IPS DF 4.7 (cell line): Measurements from ENCODE around the gene C14orf39.

ENCODE experiments used
- DNase-seq: peaks from one replicate; pipeline ENCODE4 v3.0.0-alpha.2; 2013; ENCODE audit warnings: low spot score; ENCODE audit errors: extremely low read depth

C14orf39 gene, protein sequence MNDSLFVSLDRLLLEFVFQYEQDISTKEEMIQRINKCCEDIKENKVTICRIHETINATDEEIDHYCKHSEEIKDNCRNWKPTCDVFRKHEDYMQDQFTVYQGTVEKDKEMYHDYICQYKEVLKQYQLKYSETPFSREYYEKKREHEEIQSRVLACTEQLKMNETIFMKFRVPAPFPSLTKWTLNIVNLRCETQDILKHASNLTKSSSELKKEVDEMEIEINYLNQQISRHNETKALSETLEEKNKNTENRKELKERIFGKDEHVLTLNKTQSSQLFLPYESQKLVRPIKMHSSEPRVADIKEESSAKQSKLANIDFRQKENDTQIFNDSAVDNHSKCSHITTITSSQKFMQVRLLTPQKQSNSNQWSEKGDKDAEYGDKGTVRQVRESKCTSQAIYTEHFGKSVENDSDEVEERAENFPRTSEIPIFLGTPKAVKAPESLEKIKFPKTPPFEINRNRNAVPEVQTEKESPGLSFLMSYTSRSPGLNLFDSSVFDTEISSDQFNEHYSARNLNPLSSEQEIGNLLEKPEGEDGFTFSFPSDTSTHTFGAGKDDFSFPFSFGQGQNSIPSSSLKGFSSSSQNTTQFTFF

DNA sequence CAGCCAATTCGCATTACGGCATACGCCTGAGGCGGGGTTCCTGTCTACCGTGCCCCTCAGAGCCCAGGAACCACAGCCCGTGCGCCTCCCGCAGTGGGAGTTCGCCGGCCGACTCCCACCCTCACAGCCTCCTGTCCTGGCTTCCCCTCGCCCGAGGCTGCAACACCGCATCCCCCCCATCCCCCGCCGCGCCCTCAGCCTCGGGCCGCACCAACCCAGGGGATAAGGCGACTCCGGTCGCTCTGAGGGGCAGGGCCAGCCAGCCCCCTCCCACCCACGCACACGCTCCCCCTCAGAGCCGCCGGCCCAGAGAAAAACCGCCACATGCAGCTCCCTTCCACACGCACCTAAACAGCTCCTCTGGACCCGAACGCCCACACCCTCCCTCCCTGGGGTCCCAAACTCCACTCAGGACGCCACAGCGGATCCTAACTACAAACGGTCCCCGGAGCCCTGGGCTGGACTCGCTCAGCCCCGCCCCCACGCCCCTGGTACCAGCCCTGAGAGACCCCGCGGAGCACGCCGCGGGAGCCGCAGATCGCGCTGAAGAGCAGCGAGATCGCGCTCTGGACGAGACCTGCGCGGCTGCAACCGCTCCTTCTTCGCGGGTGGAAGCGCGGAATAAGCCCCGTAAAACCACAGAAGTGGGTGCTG, at the start of gene C14orf39:
TSS of gene C14orf39 (minus strand) at position 466 of the 654 bp plus-strand sequence. CDS start 985 bp downstream, outside the sequence.
- no peak for DNase-seq

DNA sequence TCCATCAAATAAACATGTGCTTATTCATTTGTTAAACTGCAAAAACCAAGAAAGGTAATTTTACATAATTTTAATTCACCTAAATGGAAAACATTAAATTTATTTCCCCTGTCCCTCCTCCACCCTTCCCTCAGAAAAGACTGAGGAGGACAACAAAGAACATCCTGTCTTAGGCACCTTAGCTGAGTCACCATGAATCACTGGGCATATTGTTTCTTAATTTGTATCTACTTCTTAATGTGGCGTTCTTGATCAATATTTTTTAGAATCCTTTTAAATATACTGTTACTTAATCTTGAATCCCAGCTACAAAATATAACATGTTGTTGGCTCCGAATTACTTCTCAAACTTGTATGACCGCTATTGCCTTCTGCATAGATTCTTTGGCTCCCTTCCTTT, 46.6 kb upstream of the C14orf39 start:
- no peak for DNase-seq

DNA sequence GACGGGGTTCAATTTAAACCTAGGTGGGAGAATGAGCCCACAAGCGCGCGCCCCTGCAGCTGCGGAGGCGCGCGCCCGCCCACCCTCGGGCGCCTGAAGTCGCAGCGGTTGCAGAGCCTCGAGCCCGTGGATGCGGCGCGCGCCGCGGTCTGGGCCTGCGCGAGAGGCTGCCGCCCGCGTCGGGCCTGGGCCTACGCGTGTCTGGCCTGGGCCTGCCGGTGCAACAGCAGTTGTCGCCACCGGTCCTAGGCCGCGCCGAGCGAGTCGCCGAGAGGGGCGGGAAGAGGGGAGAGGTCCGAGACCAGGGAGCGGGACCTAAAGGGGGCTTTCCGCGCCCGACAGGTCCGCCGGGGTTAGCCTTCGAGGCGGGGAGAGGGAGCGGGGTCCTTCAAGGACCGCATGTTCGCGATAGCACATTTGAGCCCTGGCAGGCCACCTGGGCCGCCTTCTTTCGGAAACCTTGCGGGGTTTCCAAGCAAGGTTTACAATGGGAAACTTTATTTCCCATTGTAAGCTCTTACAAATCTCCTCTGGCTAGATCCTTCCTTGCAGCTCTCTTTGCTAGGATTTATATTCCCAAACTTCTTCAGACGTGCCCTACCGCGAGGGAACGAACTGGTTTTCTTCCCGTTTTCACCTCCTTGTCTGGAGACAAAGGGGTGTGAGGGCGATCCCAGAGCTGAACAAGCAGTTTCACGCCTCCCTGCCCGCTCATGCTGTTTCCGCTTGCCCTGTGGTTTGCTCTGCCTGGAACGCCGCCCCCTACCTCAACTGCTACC, 29.8 kb upstream of the C14orf39 start:
- DNase-seq = no peak

DNA sequence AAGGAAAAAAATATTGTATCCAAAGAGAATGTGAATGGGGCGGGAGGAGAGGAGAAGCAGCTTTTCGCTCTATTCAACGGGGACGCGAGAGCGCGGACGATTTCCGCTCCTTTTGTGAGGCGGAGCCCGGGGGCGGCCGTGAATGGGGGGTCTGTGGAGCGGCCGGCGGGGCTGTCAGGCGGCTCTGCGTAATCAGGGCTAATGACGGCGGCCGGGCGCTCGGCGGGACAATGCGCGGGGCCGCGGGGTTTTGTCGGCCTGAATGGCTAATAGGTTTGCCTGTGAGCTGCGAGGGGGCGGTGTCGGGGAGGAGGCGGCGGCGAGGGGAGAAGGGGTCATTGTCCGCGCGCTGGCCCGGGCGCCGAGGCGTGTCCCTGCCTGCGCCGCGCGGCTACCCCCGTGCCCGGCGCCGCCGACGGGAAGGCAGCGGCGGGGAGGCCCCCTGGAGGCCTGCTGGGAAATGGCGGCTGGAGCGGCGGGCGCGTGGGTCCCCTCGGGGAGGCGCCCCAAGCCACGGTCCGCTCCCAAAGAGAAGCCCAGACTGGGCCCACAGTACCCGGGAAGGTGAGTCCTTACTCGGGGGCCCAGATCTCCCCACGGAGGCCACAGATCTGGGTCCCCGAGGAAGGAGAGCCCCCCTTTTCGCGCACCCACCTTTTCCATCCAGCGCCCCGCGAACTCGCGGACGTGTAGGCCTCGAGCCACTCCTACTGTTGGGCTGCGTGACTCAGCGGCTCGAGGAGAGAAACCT, 29.1 kb upstream of the C14orf39 start:
- no peak for DNase-seq

DNA sequence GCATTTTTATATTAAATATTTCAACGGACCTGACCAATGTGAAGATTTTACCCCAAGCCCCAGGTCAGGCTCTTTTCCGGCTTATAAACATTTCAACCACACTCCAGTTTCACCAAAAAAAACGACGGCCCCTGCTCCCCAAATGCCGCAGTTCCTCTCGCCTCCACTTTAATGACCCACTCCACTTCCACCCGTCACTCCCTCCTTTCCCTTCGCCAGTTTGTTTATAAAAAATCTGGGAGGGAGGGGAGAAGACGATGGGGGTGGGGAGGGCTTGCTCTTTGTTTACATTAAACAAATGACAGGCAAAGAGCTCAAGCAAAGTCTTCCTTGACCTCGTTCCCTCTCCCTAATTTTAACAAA, 28.5 kb upstream of the C14orf39 start:
- no peak for DNase-seq

DNA sequence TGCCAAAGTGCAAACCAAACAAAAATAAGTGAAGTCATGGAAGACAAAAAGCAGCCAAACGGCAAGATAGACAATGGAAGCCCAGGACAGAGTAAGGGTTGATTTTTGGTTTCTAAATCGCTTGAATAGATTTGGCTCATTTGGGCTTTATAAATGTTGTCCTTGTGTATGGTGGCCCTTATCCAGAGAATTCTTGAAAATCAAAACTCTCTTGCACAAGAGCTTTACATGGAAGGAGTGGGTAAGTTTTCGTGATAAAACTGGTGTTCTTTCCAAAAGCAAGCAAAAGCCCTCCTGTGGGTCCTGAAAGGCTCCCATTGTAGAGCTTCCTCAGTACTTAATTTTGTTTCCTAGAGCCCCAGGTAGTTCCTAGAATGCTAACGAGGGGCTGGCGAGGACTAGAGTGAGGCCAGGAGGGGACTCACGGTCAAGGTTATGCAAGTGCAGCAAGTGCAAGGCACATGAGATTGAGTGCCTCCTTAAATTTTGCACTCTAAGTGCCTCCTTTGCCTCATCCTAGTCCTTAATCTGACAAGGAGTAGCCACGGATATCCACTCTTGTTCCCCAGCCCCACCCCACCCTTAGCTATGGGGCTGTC, 27.2 kb upstream of the C14orf39 start:
- no peak for DNase-seq

DNA sequence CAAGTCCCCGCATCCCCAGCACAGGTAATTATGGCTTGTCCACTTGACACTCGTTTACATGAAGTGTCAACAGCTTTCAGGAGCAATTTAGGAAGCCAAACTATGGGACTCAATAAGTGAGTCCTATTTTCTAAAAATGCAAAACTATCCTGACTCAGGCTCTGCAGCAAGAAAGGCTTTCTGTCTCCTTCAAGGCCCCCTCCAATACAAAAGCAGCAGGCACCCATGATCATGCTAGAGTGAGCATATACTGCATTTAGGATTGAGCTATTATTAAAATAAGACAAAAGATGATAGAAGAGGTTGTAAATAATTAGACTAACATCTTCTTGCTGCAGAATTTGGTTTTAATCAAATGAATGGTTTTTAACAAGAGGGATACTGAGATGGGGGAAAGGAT, 26.3 kb upstream of the C14orf39 start:
- DNase-seq = no peak

DNA sequence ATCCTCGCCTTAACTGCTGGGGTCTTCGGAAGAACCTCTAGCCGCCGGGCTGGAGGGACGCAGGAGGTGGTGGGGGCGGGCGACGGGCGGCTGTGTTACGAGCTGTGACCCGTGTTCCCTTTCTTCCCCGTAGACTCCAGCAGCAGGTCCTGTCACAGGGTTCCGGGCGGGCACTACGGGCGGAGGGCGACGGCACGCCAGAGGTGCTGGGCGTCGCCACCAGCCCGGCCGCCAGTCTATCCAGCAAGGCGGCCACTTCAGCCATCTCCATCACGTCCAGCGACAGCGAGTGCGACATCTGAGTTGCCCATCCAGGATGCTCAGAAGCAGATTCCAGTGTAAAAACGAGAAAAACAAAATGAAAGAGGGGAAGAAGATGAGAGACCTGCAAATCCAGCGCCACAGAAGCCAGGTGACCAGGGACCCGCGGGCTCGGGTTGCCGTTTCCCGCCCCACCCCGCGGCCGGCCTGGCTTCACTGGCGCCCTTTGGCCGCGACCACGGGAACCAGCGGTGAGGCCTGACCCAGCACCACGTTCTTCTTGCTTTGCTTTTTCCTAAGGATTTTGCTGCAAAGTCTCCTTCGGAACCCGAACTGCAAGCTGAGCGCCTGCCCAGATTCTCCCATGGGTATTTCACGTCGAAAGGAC, 25.2 kb upstream of the C14orf39 start:
- DNase-seq = no peak

DNA sequence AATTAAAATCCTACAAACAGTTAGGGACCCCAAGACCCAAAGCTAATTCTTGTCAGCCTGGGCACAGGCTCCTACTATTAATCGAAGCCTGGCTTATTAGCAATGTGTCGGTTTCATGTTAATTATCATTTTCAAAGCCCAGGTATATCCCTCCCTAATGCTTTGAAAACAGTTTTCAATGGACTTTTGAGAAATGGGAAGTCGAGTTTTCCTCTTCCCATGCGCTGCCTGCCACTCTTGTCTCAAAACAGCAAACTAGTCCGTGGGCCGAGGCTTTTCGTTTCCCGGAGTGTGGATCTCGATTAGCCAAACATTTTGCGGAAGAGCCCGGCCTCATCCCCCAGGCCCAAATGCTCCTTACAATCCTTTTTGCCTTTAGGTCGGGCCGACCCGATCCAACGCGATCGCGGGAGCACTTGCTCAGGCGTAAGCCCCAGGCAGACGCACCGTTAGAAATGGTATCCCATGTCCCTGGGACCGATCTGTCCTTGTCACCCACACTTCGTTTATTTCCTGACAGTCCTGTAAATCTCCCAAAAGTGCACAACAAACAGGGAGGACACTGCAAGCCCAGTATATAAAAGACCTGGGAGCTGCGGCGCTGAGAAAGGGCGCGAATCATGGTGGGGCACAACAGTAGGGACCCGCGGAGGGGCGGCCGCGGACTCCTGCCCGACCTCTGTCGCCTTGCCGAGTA, 24.5 kb upstream of the C14orf39 start:
- DNase-seq = no peak

DNA sequence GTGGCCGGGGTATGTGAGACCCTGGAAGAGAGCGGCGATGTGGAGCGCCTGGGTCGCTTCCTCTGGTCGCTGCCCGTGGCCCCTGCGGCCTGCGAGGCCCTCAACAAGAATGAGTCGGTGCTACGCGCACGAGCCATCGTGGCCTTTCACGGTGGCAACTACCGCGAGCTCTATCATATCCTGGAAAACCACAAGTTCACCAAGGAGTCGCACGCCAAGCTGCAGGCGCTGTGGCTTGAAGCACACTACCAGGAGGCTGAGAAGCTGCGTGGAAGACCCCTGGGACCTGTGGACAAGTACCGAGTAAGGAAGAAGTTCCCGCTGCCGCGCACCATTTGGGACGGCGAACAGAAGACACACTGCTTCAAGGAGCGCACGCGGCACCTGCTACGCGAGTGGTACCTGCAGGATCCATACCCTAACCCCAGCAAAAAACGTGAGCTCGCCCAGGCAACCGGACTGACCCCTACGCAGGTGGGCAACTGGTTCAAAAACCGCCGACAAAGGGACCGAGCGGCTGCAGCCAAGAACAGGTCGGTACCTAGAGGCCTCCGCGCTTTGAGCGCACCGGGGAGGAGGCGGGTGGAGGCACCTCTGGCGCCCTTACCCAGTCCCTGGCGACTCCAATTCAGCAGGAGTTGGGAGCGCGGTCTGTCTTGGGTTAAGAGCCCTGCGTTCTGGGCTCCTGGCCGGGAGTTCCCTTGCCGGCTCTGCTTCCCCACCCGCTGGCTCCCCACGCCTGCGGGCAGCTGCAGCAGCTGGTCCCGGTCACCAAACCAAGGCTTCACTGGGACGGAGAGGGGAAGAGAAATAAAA, 23.8 kb upstream of the C14orf39 start:
- DNase-seq = no peak

DNA sequence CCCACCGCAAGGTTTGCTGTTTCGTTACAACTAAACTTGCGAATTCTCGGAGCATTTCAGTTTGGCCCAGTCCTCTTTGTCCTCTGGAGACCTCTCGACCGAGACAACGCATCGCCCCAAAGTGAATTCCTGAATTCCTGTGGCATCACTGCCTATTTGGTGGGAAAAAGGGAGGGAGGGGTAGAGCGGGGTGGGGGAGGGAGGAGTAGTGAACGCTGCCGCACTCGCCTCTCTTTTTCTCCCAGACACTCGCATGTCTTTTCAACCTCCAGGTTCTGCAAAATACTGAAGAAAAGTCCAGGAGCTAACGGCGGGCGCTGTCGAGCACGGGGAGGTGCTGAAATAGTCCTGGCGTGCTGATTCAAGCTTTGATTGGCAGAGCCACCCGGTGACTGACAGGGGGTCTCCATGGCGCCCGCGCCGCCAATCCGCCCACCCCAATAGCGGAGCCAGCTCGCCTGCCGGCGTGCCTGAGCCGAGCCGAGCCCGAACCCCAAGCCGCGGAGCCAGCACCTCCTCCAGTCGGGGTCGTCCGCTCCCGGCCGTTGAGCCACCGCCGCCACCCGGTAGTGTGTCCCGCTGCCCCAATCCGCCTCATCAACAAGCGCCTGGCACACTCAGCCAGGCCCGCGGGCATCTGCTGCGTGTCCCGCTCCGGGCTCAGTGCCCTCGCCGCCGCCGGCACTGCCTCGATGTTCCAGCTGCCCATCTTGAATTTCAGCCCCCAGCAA, 23.0 kb upstream of the C14orf39 start, which contains the start of gene SIX6:
TSS of gene SIX6 (plus strand) at position 440 of the 731 bp plus-strand sequence. CDS start at position 693, 253 bp downstream.
- DNase-seq = no peak

DNA sequence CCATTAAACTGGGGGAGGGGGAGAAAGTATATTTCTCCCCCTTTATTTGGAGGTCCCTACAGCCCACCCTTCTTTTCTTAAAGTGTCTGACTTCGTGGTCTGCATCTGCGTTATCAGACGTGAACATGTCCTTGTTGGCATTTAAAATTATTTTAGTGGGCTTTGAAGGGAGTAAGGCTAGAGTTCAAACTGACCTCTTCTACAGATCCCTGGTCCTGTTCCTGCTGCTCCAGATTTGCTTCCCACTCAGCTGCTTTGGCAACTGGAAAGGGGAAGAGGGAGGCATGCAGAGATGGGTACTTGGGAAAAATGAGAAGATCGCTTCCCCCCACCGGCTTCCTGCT, 22.5 kb upstream of the C14orf39 start:
- DNase-seq = no peak

DNA sequence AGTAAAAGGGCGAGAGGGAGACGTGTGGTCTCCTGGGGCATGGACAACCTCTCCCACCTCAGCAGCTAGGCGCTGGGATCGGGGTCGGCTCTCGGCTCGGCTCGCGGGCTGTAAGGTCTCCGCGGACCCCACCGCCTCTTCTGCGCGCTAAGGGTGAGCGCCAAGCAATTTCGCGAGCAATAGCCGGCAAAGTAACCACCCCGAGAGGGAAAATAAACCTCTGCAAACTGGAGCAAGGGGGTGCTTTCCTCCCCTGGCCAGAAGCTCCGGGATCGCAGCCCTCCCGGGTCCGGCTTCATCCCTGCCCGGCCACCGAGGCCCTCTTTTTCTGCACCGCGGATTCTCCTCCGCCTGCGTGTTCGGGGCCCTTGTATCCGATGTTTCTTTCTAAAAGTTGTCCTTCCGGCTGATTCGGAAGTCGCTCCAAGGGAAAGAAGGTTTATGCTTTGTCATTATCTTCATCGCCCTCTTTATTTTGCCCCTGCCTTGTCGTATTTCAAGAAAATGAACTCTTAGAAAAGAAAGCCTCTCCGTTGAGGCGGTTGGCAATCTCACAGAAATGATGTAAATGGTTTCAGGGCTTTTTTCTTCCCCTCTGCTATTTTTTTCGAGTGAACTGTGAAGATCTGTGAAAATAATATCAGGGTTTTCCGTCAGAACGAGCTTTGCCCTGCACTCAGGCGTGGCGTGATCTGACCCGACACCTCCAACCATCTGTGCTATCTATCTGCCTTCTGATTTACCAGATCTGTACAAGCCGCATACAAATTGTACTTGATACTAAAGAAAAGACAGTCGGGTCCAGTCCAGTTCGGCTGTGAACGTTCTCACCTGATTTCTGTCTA, 21.3 kb upstream of the C14orf39 start:
- DNase-seq = no peak

DNA sequence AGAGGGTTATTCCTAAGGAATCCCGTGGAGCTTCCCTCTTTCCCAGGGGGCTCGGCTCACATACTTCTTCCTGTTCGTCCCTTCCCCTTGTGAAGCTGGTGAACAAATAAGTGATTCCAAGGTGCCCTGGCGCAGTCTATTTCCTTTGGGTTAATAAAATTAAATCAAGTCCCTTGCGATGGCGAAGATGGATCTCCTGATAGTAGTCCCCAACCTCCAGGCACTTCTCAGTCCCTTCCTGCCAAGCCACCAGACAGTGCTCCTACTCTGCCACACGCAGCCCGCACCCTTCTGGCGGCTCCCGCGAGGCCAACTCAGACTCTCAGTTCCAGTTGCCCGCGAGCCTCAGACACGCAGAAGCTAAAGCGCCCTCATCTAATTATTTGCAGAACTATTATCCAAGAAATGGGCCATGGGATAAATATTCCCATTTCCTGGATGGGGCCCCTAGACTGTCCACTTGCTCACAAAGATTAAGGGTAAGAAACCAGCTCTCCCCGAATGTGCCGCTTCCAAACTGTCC, 20.7 kb upstream of the C14orf39 start:
- no peak for DNase-seq

DNA sequence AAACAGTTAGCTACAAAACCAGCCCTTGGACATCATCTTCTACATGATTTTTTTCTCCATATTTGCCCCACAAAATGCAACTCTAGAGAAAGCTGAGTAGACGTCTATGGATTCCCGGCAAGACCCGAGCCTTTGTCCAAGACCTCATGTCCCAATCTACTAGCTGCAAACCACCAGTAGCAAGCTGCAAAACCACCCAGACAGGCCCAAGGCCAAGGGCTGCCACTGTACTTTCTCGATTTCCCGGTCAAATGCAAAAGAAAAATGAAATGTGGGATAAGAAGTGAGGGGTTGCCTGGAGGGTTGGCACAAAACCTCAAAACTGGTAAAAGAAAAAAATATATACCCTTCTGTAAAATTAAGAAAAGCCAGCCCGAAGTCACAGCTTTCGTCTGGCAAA, 20.1 kb upstream of the C14orf39 start:
- DNase-seq = no peak

DNA sequence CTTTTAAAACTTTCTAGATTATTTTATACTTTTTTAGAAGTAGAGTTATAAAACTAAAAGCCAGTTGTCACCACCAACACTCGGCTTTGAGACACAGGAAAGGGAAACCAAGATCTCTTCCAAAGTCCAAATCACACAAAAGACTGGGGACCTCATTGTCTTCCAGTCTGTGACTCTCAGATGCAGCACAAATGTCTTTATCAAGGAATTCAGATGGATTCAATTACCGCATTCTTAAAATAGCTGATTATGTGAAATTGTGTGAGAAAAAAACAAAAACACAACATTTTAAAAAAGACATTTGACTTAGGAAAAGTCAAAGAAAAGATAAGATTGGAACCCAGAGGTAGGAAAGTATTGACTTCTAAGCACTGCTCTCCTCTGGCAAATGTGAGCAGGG, 19.6 kb upstream of the C14orf39 start:
- DNase-seq = no peak

DNA sequence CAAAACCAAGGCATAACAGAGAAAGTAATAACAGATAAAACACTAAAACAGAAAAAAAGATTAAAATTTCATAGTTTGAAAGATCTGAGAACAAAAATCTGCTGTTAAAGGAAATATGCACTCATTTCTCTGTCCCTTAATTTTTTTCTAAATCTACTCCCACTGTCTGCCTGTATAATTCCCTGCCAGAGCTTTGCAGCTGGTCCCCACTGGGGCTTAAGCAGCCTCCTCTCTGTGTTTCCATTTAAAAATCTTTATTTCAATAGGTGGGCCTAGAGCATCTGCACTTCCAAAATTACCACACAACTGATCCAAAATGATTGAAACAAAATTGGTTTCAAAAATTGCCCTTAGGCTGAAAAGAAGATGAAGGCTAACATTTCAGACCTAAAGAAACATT, 16.7 kb upstream of the C14orf39 start:
- DNase-seq = no peak
